ENCODE results near the gene MEMO1.

MEMO1 gene

GRCh38 chr2:31950946-31951562, 59.8 kb downstream of the MEMO1 start:
- no peak for DNase-seq (ENCODE audit: low read depth)
- no peak overlapping the region for H3K4me3 ChIP-seq (ENCODE audit: low read depth, low read length)
- TF ChIP-seq CTCF (IDR thresholded peaks at IDR 0.05; ENCODE audit: control insufficient read depth, extremely low read depth, insufficient read depth) = no peak

GRCh38 chr2:31947871-31948270, 62.9 kb downstream of the MEMO1 start:
- DNase-seq (ENCODE audit: low read depth) = no peak
- H3K4me3 ChIP-seq (ENCODE audit: low read depth, low read length) = no peak overlapping the region
- TF ChIP-seq CTCF (IDR thresholded peaks at IDR 0.05; ENCODE audit: control insufficient read depth, extremely low read depth, insufficient read depth) = no peak

- no peak overlapping the region for H3K4me3 ChIP-seq (ENCODE audit: low read depth, low read length)
- no peak for DNase-seq (ENCODE audit: low read depth)
- no peak for TF ChIP-seq CTCF (IDR thresholded peaks at IDR 0.05; ENCODE audit: control insufficient read depth, extremely low read depth, insufficient read depth)
These were observed 64.0 kb downstream of the MEMO1 start for GRCh38 chr2:31946838-31947237.

GRCh38 chr2:31945572-31945935, 65.3 kb downstream of the MEMO1 start:
- TF ChIP-seq CTCF (IDR thresholded peaks at IDR 0.05; ENCODE audit: control insufficient read depth, extremely low read depth, insufficient read depth) = no peak
- no peak overlapping the region for H3K4me3 ChIP-seq (ENCODE audit: low read depth, low read length)
- DNase-seq (ENCODE audit: low read depth) = no peak

GRCh38 chr2:31944828-31945571, 65.8 kb downstream of the MEMO1 start:
- H3K4me3 ChIP-seq (ENCODE audit: low read depth, low read length) = no peak overlapping the region
- TF ChIP-seq CTCF (IDR thresholded peaks at IDR 0.05; ENCODE audit: control insufficient read depth, extremely low read depth, insufficient read depth) = no peak
- no peak for DNase-seq (ENCODE audit: low read depth)

GRCh38 chr2:31943636-31944225, 67.1 kb downstream of the MEMO1 start:
- no peak for TF ChIP-seq CTCF (IDR thresholded peaks at IDR 0.05; ENCODE audit: control insufficient read depth, extremely low read depth, insufficient read depth)
- no peak overlapping the region for H3K4me3 ChIP-seq (ENCODE audit: low read depth, low read length)
- DNase-seq (ENCODE audit: low read depth) = no peak

Data from LNCaP clone FGC (cell line).